Choroid plexus epithelial cell (primary cell): ENCODE data around the gene DIAPH3.

Experiments
- DNase-seq: peaks from one replicate; pipeline ENCODE4 v3.0.0-alpha.2; 2010; ENCODE audit warnings: low read depth
- H3K4me3 ChIP-seq: 2 replicates; pipeline ENCODE4 v1.5.1; 2011; ENCODE audit warnings: low read depth, mild to moderate bottlenecking, control low read depth, low read length, moderate library complexity
- CTCF ChIP-seq: conservative IDR thresholded peaks from 2 replicates; pipeline ENCODE4 v1.5.1; 2011; ENCODE audit warnings: low read depth, mild to moderate bottlenecking, control low read depth, inconsistent platforms, low read length, moderate library complexity

Gene DIAPH3

GRCh38 chr13:60028021-60028420 is 135.7 kb downstream of the DIAPH3 start:
- no peak for DNase-seq
- no peak overlapping the region for H3K4me3 ChIP-seq
- TF ChIP-seq CTCF = no peak

DNA sequence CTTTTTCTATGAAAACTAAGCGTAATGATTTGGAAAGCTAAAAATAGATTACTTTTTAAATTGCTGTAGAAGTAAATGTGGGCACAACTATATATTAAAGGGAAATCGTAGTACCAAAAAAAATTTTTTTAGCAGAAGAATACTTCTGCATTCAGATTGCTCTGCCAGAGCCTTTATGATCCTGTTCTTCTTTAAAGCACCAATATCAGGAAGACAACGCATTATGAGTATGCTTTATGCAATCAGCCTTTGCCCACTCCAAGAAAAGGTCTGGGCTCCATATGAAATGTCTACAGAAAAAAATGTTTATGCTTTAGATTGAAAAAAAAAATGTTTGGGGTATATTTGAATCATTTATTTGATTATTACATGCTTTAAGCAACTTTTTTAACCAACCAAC is 137.4 kb downstream of the DIAPH3 start:
- H3K4me3 ChIP-seq = no peak overlapping the region
- no peak for DNase-seq
- TF ChIP-seq CTCF = no peak

DNA sequence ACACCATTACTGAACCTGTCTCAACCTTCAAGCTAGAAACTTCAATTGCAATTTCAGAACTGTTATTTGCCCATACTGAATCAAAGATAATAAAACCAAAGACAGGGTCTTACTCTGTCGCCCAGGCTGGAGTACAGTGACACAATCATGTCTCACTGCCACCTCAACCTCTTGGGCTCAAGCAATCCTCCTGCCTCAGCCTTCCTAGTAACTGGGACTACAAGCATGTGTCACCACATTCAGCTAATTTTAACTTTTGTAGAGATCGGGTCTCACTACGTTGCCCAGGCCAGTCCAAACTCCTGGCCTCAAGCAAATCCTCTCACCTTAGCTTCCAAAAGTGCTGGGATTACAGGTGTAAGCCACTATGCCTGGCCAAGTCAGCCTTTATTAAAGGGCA is 143.4 kb downstream of the DIAPH3 start:
- H3K4me3 ChIP-seq = no peak overlapping the region
- no peak for DNase-seq
- TF ChIP-seq CTCF = no peak

DNA sequence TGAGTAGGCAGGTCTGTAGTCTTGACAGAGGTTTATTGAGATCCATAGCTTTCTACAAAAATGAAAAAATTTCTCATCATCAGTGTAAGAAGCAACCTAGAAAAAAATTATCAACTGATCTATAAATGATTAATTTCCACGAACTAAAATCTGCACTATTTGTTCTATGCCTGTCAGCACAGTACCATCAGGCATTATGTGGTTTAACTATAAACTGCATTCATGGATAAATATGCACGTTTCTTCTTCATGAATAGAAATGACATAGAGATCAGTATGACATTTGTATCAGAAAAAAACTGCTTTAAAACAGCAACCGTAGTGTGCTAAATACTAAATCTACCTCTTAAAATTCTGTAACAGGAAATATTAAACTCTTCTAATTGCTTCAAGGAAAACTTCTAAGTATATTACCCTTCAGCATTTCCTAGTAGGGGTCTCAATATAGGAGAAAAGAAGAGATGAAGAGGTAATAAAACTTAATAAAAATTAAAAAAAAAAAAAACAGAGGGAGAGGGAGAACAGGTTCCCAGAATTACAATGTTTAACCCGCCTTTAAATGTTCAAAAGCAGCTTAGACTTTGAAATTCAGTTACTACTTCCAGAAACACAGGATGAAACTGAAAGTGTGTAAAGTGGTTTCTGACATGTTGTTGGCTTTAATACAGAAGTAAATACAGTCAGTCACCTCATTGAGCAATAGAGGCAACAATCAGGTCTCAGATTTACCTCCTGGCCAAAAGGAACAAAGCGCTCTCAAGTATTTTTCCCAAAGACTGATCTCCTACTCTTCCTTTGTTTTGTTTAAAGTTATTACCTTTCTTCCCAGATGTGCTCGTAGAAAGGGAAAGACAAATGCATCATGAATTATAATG is 144.4 kb downstream of the DIAPH3 start:
- H3K4me3 ChIP-seq = no peak overlapping the region
- no peak for TF ChIP-seq CTCF
- DNase-seq = peak; percentile 61

GRCh38 chr13:60018536-60018935 is 145.2 kb downstream of the DIAPH3 start:
- no peak for DNase-seq
- TF ChIP-seq CTCF = no peak
- no peak overlapping the region for H3K4me3 ChIP-seq

DNA sequence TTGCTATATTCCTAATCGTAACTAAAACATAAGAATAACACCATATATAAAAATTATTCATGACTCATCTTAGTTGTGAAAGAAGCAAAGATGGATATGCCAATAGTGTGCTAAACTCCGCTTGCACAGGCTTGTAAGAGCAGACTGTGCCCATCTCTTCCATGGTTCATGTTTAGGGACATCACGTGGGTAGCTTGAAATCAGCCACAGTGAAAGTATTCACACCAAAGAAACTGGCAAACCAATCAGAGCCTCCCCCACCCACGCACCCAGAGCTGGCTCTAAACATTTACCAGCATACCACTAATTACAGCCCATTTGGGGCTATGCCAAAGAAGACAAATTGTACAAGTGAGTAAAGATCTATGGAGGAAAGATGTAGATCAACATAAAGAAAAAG is 147.5 kb downstream of the DIAPH3 start:
- DNase-seq = no peak
- H3K4me3 ChIP-seq = no peak overlapping the region
- TF ChIP-seq CTCF = no peak

GRCh38 chr13:60013166-60013565 is 150.6 kb downstream of the DIAPH3 start:
- no peak overlapping the region for H3K4me3 ChIP-seq
- TF ChIP-seq CTCF = no peak
- DNase-seq = no peak
